GM13976 (cell line): Measurements from ENCODE around the gene ANTXR2.

Source experiments
- DNase-seq: peaks from one replicate; pipeline ENCODE4 v3.0.0; 2012; ENCODE audit warnings: low spot score
- in situ Hi-C: fragments of 300-500 bp; cut with MboI; formaldehyde crosslinking; loops from one replicate; pipeline ENCODE4 v1.12.0; 2022; ENCODE audit warnings: low sequenced_read_pairs, mixed read lengths, inconsistent platforms; ENCODE audit not compliant: unreplicated experiment
- TF ChIP-seq, protein P1 (sequence below): IDR thresholded peaks from 2 replicates; pipeline ENCODE4 v1.5.1; 2012; ENCODE audit warnings: borderline replicate concordance, mild to moderate bottlenecking; ENCODE audit not compliant: insufficient read depth; ENCODE audit errors: extremely low read depth, missing control alignments, control extremely low read depth

ANTXR2 gene

DNA sequence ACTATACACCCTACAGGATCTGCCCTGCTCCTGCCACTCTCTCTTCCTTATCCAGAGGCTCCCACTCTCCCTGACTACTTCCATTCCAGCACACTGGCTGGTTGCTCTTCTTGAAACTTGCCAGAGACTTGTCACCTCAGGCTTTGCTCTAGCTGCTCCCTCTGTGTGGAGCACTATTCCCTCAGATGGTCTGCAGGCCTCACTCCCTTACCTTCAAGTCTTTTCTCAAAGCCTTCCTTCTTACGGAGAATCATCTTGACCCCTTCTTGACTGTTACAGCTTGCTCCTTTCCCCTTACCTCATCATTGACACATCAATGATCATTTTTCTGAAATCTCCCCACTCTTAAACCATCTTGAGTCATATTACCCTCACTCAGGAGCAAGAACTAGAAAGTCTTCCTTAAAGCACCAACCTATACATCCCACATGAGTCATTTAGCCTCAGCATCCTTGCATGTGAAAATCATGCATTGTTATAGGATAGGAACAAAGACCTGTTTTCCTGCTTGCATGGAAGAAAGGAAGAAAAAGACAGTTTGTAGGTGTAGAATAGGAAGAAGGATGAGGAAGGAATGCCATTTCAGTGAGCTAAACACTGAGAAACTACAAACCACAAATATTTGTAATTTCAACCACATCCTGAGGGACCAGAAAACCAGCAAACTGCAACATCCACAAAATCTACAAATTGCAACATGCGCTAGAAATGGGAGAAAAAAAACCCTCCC is 55.7 kb downstream of the ANTXR2 start:
- in situ Hi-C loops: no loop called here
- TF ChIP-seq, protein P1, sequence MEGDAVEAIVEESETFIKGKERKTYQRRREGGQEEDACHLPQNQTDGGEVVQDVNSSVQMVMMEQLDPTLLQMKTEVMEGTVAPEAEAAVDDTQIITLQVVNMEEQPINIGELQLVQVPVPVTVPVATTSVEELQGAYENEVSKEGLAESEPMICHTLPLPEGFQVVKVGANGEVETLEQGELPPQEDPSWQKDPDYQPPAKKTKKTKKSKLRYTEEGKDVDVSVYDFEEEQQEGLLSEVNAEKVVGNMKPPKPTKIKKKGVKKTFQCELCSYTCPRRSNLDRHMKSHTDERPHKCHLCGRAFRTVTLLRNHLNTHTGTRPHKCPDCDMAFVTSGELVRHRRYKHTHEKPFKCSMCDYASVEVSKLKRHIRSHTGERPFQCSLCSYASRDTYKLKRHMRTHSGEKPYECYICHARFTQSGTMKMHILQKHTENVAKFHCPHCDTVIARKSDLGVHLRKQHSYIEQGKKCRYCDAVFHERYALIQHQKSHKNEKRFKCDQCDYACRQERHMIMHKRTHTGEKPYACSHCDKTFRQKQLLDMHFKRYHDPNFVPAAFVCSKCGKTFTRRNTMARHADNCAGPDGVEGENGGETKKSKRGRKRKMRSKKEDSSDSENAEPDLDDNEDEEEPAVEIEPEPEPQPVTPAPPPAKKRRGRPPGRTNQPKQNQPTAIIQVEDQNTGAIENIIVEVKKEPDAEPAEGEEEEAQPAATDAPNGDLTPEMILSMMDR: no peak
- no peak for DNase-seq

DNA sequence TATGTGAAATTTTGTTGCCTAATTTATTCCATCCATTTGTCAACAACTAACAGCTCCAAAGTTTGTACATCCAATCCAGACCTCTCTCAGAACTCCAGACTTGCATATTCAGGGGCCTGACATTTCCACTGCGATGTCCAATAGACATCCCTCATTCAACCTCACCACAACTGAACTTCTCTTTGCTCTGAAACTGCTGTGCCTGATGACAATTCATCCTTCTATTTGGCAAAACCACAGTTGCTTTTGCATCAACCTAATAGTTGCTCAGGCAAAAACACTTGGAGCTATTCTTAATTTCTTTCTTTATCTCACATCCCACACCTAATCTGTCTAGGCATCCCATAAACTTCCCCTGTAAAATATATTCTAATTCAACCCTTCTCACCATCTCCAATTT is 56.5 kb downstream of the ANTXR2 start:
- TF ChIP-seq, protein P1: no peak
- in situ Hi-C loops: no loop called here
- DNase-seq: no peak

DNA sequence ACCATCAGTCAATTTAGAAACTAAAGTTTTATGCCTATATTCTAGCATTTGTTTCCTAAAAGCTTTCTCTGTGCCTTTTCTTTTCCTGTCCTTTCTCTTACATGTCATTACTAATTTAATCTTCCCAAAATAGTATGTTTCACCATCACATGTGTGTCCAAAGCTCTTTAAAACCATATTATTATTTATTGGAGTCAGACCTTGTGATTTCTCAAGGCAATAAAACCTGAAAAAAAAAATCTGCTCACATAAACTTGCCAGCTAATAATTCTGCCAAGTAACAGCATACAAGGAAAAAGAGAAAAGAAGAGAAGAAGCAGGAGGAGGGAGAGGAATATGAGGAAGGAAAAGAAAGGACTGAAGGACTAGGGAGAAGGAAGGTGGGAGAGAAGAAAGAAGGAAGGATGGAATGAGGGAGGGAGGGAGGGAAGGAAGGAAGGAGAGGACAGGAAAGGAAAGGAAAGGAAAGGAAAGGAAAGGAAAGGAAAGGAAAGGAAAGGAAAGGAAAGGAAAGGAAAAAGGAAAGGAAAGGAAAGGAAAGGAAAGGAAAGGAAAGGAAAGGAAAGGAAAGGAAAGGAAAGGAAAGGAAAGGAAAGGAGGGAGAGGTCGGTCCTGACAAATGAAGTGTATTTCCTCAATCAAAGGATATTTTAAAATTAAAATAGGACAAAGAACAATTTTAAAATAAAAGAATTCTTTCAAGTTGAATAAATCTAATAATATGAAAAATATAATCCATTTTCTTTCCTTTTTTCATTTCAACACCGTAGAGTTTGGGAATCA is 57.4 kb downstream of the ANTXR2 start:
- TF ChIP-seq, protein P1: no peak
- no peak for DNase-seq
- in situ Hi-C loops: no loop called here

DNA sequence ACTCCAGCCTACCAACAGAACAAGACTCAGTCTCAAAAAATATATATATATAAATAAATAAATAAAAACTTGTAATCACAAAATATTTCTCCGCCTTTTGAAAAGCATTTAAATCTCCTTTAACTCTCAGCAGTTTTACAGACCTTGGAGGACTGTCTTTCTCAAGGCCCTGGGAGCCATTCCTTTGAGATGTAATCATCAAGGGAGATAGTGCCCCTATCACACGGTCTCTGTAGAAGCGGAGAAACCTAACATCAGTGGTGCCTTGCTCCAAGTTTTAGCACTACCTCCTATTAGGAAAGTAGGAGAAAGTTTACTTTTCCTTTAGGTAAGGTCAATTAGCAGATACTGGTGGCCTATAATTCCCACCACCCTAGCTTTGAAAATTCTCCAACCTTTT is 58.5 kb downstream of the ANTXR2 start:
- in situ Hi-C loops: no loop called here
- no peak for DNase-seq
- TF ChIP-seq, protein P1: no peak

DNA sequence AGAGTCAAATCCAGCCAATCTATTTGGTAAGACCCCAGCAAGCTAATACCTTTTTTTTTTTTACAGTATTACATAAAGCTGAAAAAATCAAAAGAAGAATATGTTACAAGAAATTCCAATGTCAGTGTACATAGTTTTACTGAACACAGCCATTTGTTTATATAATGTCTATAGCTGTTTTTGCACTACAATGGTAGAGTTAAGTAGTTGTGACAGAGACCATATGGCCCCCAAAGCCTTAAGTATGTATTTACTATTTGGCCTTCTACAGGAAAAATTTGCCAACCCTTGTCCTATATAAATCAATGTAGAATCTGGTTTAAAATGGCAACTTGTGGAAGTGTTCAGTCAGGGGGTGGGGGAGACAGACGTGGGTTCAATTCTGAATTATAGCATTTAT is 60.7 kb downstream of the ANTXR2 start:
- in situ Hi-C loops: no loop called here
- TF ChIP-seq, protein P1: no peak
- DNase-seq: no peak

DNA sequence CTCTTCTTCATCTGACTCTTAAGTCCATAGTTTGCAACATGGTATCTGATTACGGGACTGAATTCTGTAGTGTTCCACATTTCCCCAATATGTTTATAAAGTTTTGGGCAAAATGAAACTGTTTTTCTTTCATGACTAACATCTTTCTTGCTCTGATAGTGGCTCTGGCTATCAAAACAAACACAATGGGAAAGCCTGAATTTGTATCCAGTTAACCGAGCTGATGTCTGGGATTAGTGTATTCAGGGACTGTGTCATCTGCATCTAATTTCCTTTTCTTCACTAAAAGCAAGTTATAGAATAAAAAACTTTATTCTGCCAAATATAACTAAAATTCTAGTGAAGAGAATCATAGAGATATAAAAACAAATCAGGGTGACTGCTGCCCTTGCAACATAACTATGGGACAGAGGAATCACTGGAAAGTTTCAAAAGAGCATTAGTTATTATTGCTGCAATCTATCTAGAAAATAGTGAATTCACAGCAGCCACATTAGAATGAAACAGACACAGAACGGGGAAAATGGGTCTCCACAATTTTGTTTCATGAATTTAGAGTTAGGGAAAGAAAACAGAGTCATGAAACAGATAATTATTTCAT is 61.3 kb downstream of the ANTXR2 start:
- in situ Hi-C loops: no loop called here
- TF ChIP-seq, protein P1: no peak
- no peak for DNase-seq
